ENCODE results near the gene RAB31. TPM values are rescaled to one million over a fixed set of nuclear protein-coding genes. Genes with fewer than 3 reads are reported as not detected.

The RAB31 gene
- polyA plus RNA-seq, 1 donor (not counting 4 experiments of a cell fraction or from before 2014, with no cell fraction given), result 47.0 TPM

- no peak overlapping the region for H3K4me3 ChIP-seq (ENCODE audit: control insufficient read depth in 2 of 3, extremely low read depth in 1 of 3, insufficient read depth in 2 of 3, low read depth in 1 of 3, low read length in 3 of 3)
- no peak for TF ChIP-seq CTCF (optimal IDR thresholded peaks at IDR 0.05 in 1 of 3, IDR thresholded peaks at IDR 0.05 in 1 of 3, conservative IDR thresholded peaks at IDR 0.05 in 1 of 3; ENCODE audit: extremely low read depth in 1 of 3, insufficient read depth in 2 of 3, low read length in 3 of 3)
- TF ChIP-seq EZH2 (IDR thresholded peaks at IDR 0.05; ENCODE audit: low read length), result no peak
- H3K9me1 ChIP-seq (ENCODE audit: control insufficient read depth, extremely low read depth, insufficient read depth, low read length), result no peaks in the 10 kb centered on the region
- dilution Hi-C loops (cut with MboI; ENCODE audit: extremely low pct_ligation_motif_present, low sequenced_read_pairs), result no loop called here
- H3K9me3 ChIP-seq (ENCODE audit: control insufficient read depth, low read depth, low read length), result no peaks in the 10 kb centered on the region
- H3K27me3 ChIP-seq (ENCODE audit: control insufficient read depth, extremely low read depth, insufficient read depth, low read length), result no peaks in the 10 kb centered on the region
- H3K27ac ChIP-seq (ENCODE audit: control insufficient read depth, insufficient read depth, low read length), result no peak overlapping the region
- H3K79me2 ChIP-seq (ENCODE audit: control insufficient read depth, insufficient read depth, low read length), result no peaks in the 10 kb centered on the region
- H3K4me1 ChIP-seq (ENCODE audit: control insufficient read depth, extremely low read depth, insufficient read depth, low read length), result peaks cover 16% of the 10 kb centered on the region
- FAIRE-seq, result no peak
- no peak for DNase-seq (ENCODE audit: low read depth, low spot score)
- peak overlapping the region; percentile 34 for H3K4me2 ChIP-seq (ENCODE audit: control insufficient read depth, extremely low read depth, insufficient read depth, low read depth, low read length)
- no peak overlapping the region for H3K9ac ChIP-seq (ENCODE audit: control insufficient read depth, extremely low read depth, insufficient read depth, low read length)
- H3K36me3 ChIP-seq (ENCODE audit: control insufficient read depth in 2 of 2, extremely low read depth in 1 of 2, insufficient read depth in 2 of 2, low read length in 2 of 2), result peaks cover 4% of the 10 kb centered on the region in 2 experiments
- no peaks in the 10 kb centered on the region for H4K20me1 ChIP-seq (ENCODE audit: control insufficient read depth, extremely low read depth, insufficient read depth, low read length)
- no peak overlapping the region for H2AFZ ChIP-seq (ENCODE audit: control insufficient read depth, low read length)
Observed at GRCh38 chr18:9804517-9805104, 96.5 kb downstream of the RAB31 start.

DNA sequence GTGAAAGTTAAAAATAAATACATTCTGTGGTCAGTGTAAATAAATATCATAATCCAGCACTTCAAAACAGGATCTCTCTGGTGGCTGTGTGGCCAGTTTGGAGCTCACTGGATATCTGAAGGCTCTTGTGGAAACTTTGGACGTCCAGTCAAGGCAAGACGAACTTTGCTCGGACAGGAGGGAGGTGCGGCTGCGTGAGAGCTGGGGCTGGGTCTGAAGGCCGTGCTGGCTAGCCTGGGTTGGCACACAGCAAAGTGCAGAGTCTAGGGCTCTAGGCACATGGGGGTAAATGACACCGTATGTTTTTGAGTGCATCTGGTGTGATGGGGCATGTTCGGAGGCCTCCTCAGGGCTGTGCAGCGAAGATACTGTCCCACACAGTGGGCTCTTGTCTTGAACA lies 98.8 kb downstream of the RAB31 start:
- DNase-seq (ENCODE audit: low read depth, low spot score), result no peak
- Histone ChIP-seq H3K9me1 (ENCODE audit: control insufficient read depth, extremely low read depth, insufficient read depth, low read length) (no peaks in the 10 kb centered on the region), H3K79me2 (ENCODE audit: control insufficient read depth, insufficient read depth, low read length) (no peaks in the 10 kb centered on the region), H3K9ac (ENCODE audit: control insufficient read depth, extremely low read depth, insufficient read depth, low read length) (no peak overlapping the region), H3K4me3 (ENCODE audit: control insufficient read depth in 2 of 3, extremely low read depth in 1 of 3, insufficient read depth in 2 of 3, low read depth in 1 of 3, low read length in 3 of 3) (no peak overlapping the region), H3K4me2 (ENCODE audit: control insufficient read depth, extremely low read depth, insufficient read depth, low read depth, low read length) (no peak overlapping the region), H4K20me1 (ENCODE audit: control insufficient read depth, extremely low read depth, insufficient read depth, low read length) (no peaks in the 10 kb centered on the region), H3K27ac (ENCODE audit: control insufficient read depth, insufficient read depth, low read length) (no peak overlapping the region), H2AFZ (ENCODE audit: control insufficient read depth, low read length) (no peak overlapping the region), H3K36me3 (ENCODE audit: control insufficient read depth in 2 of 2, extremely low read depth in 1 of 2, insufficient read depth in 2 of 2, low read length in 2 of 2) (peaks cover 3 to 4% of the 10 kb centered on the region in 2 experiments), H3K9me3 (ENCODE audit: control insufficient read depth, low read depth, low read length) (no peaks in the 10 kb centered on the region), H3K4me1 (ENCODE audit: control insufficient read depth, extremely low read depth, insufficient read depth, low read length) (peaks cover 16% of the 10 kb centered on the region), H3K27me3 (ENCODE audit: control insufficient read depth, extremely low read depth, insufficient read depth, low read length) (no peaks in the 10 kb centered on the region)
- FAIRE-seq, result no peak
- dilution Hi-C loops (cut with MboI; ENCODE audit: extremely low pct_ligation_motif_present, low sequenced_read_pairs), result no loop called here
- TF ChIP-seq EZH2 (IDR thresholded peaks at IDR 0.05; ENCODE audit: low read length) (no peak), CTCF (optimal IDR thresholded peaks at IDR 0.05 in 1 of 3, IDR thresholded peaks at IDR 0.05 in 1 of 3, conservative IDR thresholded peaks at IDR 0.05 in 1 of 3; ENCODE audit: extremely low read depth in 1 of 3, insufficient read depth in 2 of 3, low read length in 3 of 3) (no peak)

All from keratinocyte (primary cell).